SU-DHL-6 (cell line): ENCODE results near the gene TCF12.

Source experiments
- H2AFZ ChIP-seq: fragments of 200-600 bp; sonication (generic); 2 replicates; pipeline ENCODE4 v1.6.1; 2014; ENCODE audit warnings: low read depth, mild to moderate bottlenecking, moderate library complexity, mixed read lengths, antibody characterized with exemption, low read length; ENCODE audit not compliant: severe bottlenecking
- H3F3A ChIP-seq: fragments of 200-600 bp; shearing (Covaris generic); 2 replicates; pipeline ENCODE4 v1.6.0; 2016; ENCODE audit warnings: antibody characterized with exemption, mild to moderate bottlenecking; ENCODE audit not compliant: insufficient read depth
- H3K27ac ChIP-seq: fragments of 200-600 bp; sonication (generic); 2 replicates; pipeline ENCODE4 v1.5.1; 2016; ENCODE audit warnings: low read depth, mild to moderate bottlenecking, low read length, moderate library complexity, mixed read lengths
- H3K27me3 ChIP-seq: fragments of 200-600 bp; sonication (generic), shearing (Covaris generic); 2 replicates; pipeline ENCODE4 v1.6.0; 2014; ENCODE audit warnings: mild to moderate bottlenecking, low read length
- H3K36me3 ChIP-seq: fragments of 200-600 bp; sonication (generic); 2 replicates; pipeline ENCODE4 v1.6.1; 2014; ENCODE audit warnings: mild to moderate bottlenecking, low read length, mixed read lengths
- H3K4me2 ChIP-seq: fragments of 300-600, 200-600 bp; shearing (Covaris generic), sonication (generic); 2 replicates; pipeline ENCODE4 v1.6.0; 2014; ENCODE audit warnings: low read length, low read depth, mild to moderate bottlenecking; ENCODE audit not compliant: poor library complexity, severe bottlenecking
- H3K4me3 ChIP-seq: fragments of 200-600 bp; sonication (generic); 2 replicates; pipeline ENCODE4 v1.5.1; 2014; ENCODE audit warnings: antibody characterized with exemption, low read length, mild to moderate bottlenecking, mixed read lengths; ENCODE audit not compliant: insufficient read depth, poor library complexity, severe bottlenecking
- H3K79me2 ChIP-seq: fragments of 200-600 bp; sonication (generic); 2 replicates; pipeline ENCODE4 v1.6.1; 2014; ENCODE audit warnings: mild to moderate bottlenecking, low read length, moderate library complexity; ENCODE audit not compliant: insufficient read depth
- H3K9ac ChIP-seq: fragments of 200-600 bp; sonication (generic); 2 replicates; pipeline ENCODE4 v1.7.0; 2014; ENCODE audit warnings: mild to moderate bottlenecking, low read length
- H3K9me2 ChIP-seq: fragments of 200-600 bp; sonication (generic); replicated peaks from 2 replicates; pipeline ENCODE4 v1.6.1; 2014; ENCODE audit warnings: low read length; ENCODE audit not compliant: insufficient read depth
- H3K9me3 ChIP-seq: fragments of 200-600 bp; sonication (generic); 2 replicates; pipeline ENCODE4 v1.6.1; 2014; ENCODE audit warnings: low read length, mixed read lengths; ENCODE audit not compliant: insufficient read depth
- H4K20me1 ChIP-seq: fragments of 200-600 bp; sonication (generic); 2 replicates; pipeline ENCODE4 v1.6.1; 2014; ENCODE audit warnings: low read depth, mild to moderate bottlenecking, antibody characterized with exemption, low read length, moderate library complexity, mixed read lengths
- CTCF ChIP-seq: fragments of 200-600 bp; sonication (generic); IDR thresholded peaks from one replicate; pipeline ENCODE4 v1.5.1; 2017; ENCODE audit warnings: antibody characterized with exemption, mild to moderate bottlenecking, low read length, moderate library complexity; ENCODE audit not compliant: insufficient read depth, poor library complexity, severe bottlenecking
- EZH2phosphoT487 ChIP-seq: fragments of 200-600 bp; sonication (generic), shearing (Covaris generic); conservative IDR thresholded peaks from 2 replicates; pipeline ENCODE4 v1.6.1; 2018; ENCODE audit warnings: mild to moderate bottlenecking, antibody characterized with exemption, low read length, moderate library complexity, mixed read lengths

Gene TCF12

DNA sequence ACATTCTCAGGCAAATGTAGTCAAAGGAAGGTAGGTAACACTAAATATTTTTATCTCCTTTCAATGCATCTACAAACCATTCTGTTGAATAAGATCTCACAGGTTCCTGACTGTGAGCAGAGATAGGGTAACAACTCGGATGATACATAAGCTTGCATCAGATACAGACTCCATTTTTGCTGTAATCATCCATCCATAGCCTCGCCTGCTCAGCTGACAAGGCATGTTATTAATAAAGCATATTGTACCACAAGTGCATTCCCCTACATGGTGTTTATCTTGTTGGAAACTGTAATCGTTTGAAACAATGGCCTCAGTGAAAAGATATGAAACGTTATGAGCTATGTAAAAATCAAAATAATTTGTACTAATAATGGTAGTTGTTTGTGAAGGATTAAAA, 35.4 kb upstream of the TCF12 start:
- Histone ChIP-seq H3K27me3 (no peaks in the 10 kb centered on the region), H3K9ac (no peak overlapping the region), H3K4me2 (no peak overlapping the region), H3K9me3 (no peaks in the 10 kb centered on the region), H3K36me3 (no peaks in the 10 kb centered on the region), H2AFZ (no peak overlapping the region), H3K9me2 (no peaks in the 10 kb centered on the region), H4K20me1 (no peaks in the 10 kb centered on the region), H3F3A (peaks cover 12% of the 10 kb centered on the region), H3K4me3 (no peak overlapping the region), H3K79me2 (no peaks in the 10 kb centered on the region), H3K27ac (no peak overlapping the region)
- TF ChIP-seq EZH2phosphoT487: no peak
- no peak for TF ChIP-seq CTCF

GRCh38 chr15:56886363-56886931, 32.0 kb upstream of the TCF12 start:
- H3K36me3 ChIP-seq: no peaks in the 10 kb centered on the region
- TF ChIP-seq EZH2phosphoT487: no peak
- no peak for TF ChIP-seq CTCF
- H3K9ac ChIP-seq: peak overlapping the region; percentile 79
- H3K27me3 ChIP-seq: no peaks in the 10 kb centered on the region
- 0 out of 2 replicates have a peak overlapping the region, but pooled peaks have one; percentile 19 for H3K27ac ChIP-seq
- no peaks in the 10 kb centered on the region for H3K9me3 ChIP-seq
- no peaks in the 10 kb centered on the region for H3K79me2 ChIP-seq
- peaks cover 12% of the 10 kb centered on the region for H3F3A ChIP-seq
- H4K20me1 ChIP-seq: no peaks in the 10 kb centered on the region
- peak overlapping the region; percentile 65 for H3K4me2 ChIP-seq
- peak overlapping the region; percentile 65 for H3K4me3 ChIP-seq
- peak overlapping the region; percentile 97 for H2AFZ ChIP-seq
- no peaks in the 10 kb centered on the region for H3K9me2 ChIP-seq

GRCh38 chr15:56886932-56887781, 31.3 kb upstream of the TCF12 start:
- Histone ChIP-seq H4K20me1 (no peaks in the 10 kb centered on the region), H3K79me2 (no peaks in the 10 kb centered on the region), H3K4me3 (peak overlapping the region; percentile 65)

More at GRCh38 chr15:56886932-56887781, 31.3 kb upstream of the TCF12 start:
- peaks cover 12% of the 10 kb centered on the region for H3F3A ChIP-seq
- H3K9me3 ChIP-seq: no peaks in the 10 kb centered on the region
- peak overlapping the region; percentile 97 for H2AFZ ChIP-seq
- H3K27ac ChIP-seq: 0 out of 2 replicates have a peak overlapping the region, but pooled peaks have one; percentile 19
- TF ChIP-seq CTCF (no peak), EZH2phosphoT487 (0 out of 2 replicates have a peak, but pooled peaks have one; percentile 81)
- peak overlapping the region; percentile 65 for H3K4me2 ChIP-seq
- H3K27me3 ChIP-seq: no peaks in the 10 kb centered on the region
- H3K9me2 ChIP-seq: no peaks in the 10 kb centered on the region
- H3K9ac ChIP-seq: peak overlapping the region; percentile 79
- no peaks in the 10 kb centered on the region for H3K36me3 ChIP-seq
